Measurements from ENCODE around the gene WASF2. TPM values are rescaled to one million over a fixed set of nuclear protein-coding genes. Genes with fewer than 3 reads are reported as not detected.
"Not testable (repeated sequence)": the region's sequence is repeated elsewhere in the genome, so short reads cannot be mapped to it uniquely, and the experiment has no call there.

The WASF2 gene
- total RNA-seq, 1 donor from 2014 or later: 97.8 TPM

- Mint-ChIP-seq H3K27me3 (ENCODE audit: low read depth) (no peaks in the 10 kb centered on the region), H3K27ac (no peak overlapping the region), H3K4me3 (no peak overlapping the region), H3K9me3 (no peaks in the 10 kb centered on the region), H3K36me3 (peaks cover 3% of the 10 kb centered on the region), H3K4me1 (peaks cover 33% of the 10 kb centered on the region)
- no peak for DNase-seq (ENCODE audit: low spot score in 2 of 2, unreplicated experiment in 2 of 2)
- no peak for TF ChIP-seq CTCF (IDR thresholded peaks at IDR 0.05; ENCODE audit: unreplicated experiment)
Observed at GRCh38 chr1:27438621-27439061, 51.3 kb downstream of the WASF2 start.

GRCh38 chr1:27436204-27437159, 53.5 kb downstream of the WASF2 start:
- peaks cover 3% of the 10 kb centered on the region for H3K36me3 Mint-ChIP-seq
- H3K4me3 Mint-ChIP-seq: no peak overlapping the region
- DNase-seq (ENCODE audit: low spot score in 2 of 2, unreplicated experiment in 2 of 2): no peak
- H3K9me3 Mint-ChIP-seq: no peaks in the 10 kb centered on the region
- H3K27me3 Mint-ChIP-seq (ENCODE audit: low read depth): no peaks in the 10 kb centered on the region
- TF ChIP-seq CTCF (IDR thresholded peaks at IDR 0.05; ENCODE audit: unreplicated experiment): no peak
- H3K4me1 Mint-ChIP-seq: peaks cover 35% of the 10 kb centered on the region
- peak overlapping the region; percentile 59 for H3K27ac Mint-ChIP-seq

GRCh38 chr1:27435566-27436203, 54.3 kb downstream of the WASF2 start:
- Mint-ChIP-seq H3K4me3 (no peak overlapping the region), H3K27ac (peak overlapping the region; percentile 59), H3K4me1 (peaks cover 38% of the 10 kb centered on the region)

GRCh38 chr1:27433706-27434105, 56.3 kb downstream of the WASF2 start:
- no peak for DNase-seq (ENCODE audit: low spot score in 2 of 2, unreplicated experiment in 2 of 2)
- Mint-ChIP-seq H3K27ac (no peak overlapping the region), H3K4me1 (peaks cover 45% of the 10 kb centered on the region), H3K9me3 (no peaks in the 10 kb centered on the region), H3K36me3 (no peaks in the 10 kb centered on the region), H3K27me3 (ENCODE audit: low read depth) (no peaks in the 10 kb centered on the region), H3K4me3 (no peak overlapping the region)
- no peak for TF ChIP-seq CTCF (IDR thresholded peaks at IDR 0.05; ENCODE audit: unreplicated experiment)

More at GRCh38 chr1:27435566-27436203, 54.3 kb downstream of the WASF2 start:
- H3K36me3 Mint-ChIP-seq: peaks cover 3% of the 10 kb centered on the region
- no peak for TF ChIP-seq CTCF (IDR thresholded peaks at IDR 0.05; ENCODE audit: unreplicated experiment)
- H3K9me3 Mint-ChIP-seq: no peaks in the 10 kb centered on the region
- DNase-seq (ENCODE audit: low spot score in 2 of 2, unreplicated experiment in 2 of 2): no peak
- H3K27me3 Mint-ChIP-seq (ENCODE audit: low read depth): no peaks in the 10 kb centered on the region

GRCh38 chr1:27432725-27433124, 57.2 kb downstream of the WASF2 start:
- not testable (repeated sequence) for H3K27me3 Mint-ChIP-seq (ENCODE audit: low read depth); DNase-seq (ENCODE audit: low spot score in 2 of 2, unreplicated experiment in 2 of 2); H3K9me3 Mint-ChIP-seq; H3K27ac Mint-ChIP-seq; H3K36me3 Mint-ChIP-seq; H3K4me3 Mint-ChIP-seq
- H3K4me1 Mint-ChIP-seq: peaks cover 45% of the 10 kb centered on the region

- Mint-ChIP-seq H3K4me3 (no peak overlapping the region), H3K9me3 (no peaks in the 10 kb centered on the region), H3K27me3 (ENCODE audit: low read depth) (no peaks in the 10 kb centered on the region), H3K4me1 (peaks cover 48% of the 10 kb centered on the region), H3K36me3 (no peaks in the 10 kb centered on the region), H3K27ac (peak overlapping the region; percentile 59)
- TF ChIP-seq CTCF (IDR thresholded peaks at IDR 0.05; ENCODE audit: unreplicated experiment): no peak
- DNase-seq (ENCODE audit: low spot score in 2 of 2, unreplicated experiment in 2 of 2): no peak
Observed at GRCh38 chr1:27431601-27431940, 58.4 kb downstream of the WASF2 start.

Measured in mesothelial cell of epicardium (in vitro differentiated cells).